ENCODE measurements around the gene GFRA1. TPM values are rescaled to one million over a fixed set of nuclear protein-coding genes. Genes with fewer than 3 reads are reported as not detected.

GFRA1 gene
- polyA plus RNA-seq, 3 donors = not detected

DNA sequence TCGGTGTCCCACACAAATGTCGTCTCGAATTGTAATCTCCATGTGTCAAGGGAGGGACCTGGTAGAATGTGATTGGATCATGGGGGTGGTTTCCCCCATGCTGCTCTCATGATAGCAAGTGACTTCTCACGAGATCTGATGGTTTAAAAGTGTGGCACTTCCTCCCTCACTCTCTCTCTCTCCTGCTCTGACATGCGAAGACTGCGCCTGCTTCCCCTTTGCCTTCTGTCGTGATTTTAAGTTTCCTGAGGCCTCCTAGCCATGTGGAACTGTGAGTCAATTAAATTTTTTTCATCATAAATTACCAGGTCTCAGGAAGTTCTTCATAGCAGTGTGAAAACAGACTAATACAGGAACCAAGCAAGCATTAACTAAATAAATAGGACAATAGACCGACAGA is 229.1 kb downstream of the GFRA1 start:
- Histone ChIP-seq H3K4me3 (replicated peaks in 1 of 3; ENCODE audit: low read depth in 2 of 3, low read length in 3 of 3) (no peak overlapping the region), H3K27ac (ENCODE audit: low read depth in 1 of 2, low read length in 2 of 2) (no peak overlapping the region), H3K9me3 (replicated peaks in 1 of 2; ENCODE audit: control insufficient read depth in 1 of 2, insufficient read depth in 1 of 2, low read length in 2 of 2) (no peaks in the 10 kb centered on the region), H3K79me2 (ENCODE audit: insufficient read depth, low read length) (no peaks in the 10 kb centered on the region), H3K36me3 (replicated peaks in 1 of 2; ENCODE audit: control insufficient read depth in 1 of 2, insufficient read depth in 2 of 2, low read length in 2 of 2) (no peaks in the 10 kb centered on the region), H3K4me2 (replicated peaks; ENCODE audit: extremely low read depth, low read length, poor library complexity, severe bottlenecking) (no peak overlapping the region), H2AFZ (ENCODE audit: insufficient read depth, low read depth, low read length, poor library complexity, severe bottlenecking) (no peak overlapping the region), H3K9ac (ENCODE audit: insufficient read depth, low read length, poor library complexity, severe bottlenecking) (no peak overlapping the region), H4K20me1 (ENCODE audit: insufficient read depth, low read length) (no peaks in the 10 kb centered on the region), H3K27me3 (ENCODE audit: control insufficient read depth in 2 of 2, insufficient read depth in 2 of 2, low read length in 2 of 2) (no peaks in the 10 kb centered on the region), H3K4me1 (ENCODE audit: control insufficient read depth in 1 of 2, insufficient read depth in 2 of 2, low read length in 2 of 2) (no peaks in the 10 kb centered on the region)
- peaks cover 0 to 3% (median 2%) of the 10 kb centered on the region in 3 donors for H3K27me3 Mint-ChIP-seq (ENCODE audit: low read depth in 3 of 3)
- WGBS (ENCODE audit: insufficient coverage) = no CpG with 5 or more reads among the region's 8 CpGs
- no peaks in the 10 kb centered on the region for H3K4me1 Mint-ChIP-seq
- no peak for DNase-seq
- H3K36me3 Mint-ChIP-seq = no peaks in the 10 kb centered on the region
- H3K9me3 Mint-ChIP-seq = no peaks in the 10 kb centered on the region
- TF ChIP-seq, protein P1, sequence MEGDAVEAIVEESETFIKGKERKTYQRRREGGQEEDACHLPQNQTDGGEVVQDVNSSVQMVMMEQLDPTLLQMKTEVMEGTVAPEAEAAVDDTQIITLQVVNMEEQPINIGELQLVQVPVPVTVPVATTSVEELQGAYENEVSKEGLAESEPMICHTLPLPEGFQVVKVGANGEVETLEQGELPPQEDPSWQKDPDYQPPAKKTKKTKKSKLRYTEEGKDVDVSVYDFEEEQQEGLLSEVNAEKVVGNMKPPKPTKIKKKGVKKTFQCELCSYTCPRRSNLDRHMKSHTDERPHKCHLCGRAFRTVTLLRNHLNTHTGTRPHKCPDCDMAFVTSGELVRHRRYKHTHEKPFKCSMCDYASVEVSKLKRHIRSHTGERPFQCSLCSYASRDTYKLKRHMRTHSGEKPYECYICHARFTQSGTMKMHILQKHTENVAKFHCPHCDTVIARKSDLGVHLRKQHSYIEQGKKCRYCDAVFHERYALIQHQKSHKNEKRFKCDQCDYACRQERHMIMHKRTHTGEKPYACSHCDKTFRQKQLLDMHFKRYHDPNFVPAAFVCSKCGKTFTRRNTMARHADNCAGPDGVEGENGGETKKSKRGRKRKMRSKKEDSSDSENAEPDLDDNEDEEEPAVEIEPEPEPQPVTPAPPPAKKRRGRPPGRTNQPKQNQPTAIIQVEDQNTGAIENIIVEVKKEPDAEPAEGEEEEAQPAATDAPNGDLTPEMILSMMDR (IDR thresholded peaks at IDR 0.05) = no peak
- no peak overlapping the region for H3K27ac Mint-ChIP-seq
- H3K4me3 Mint-ChIP-seq = no peak overlapping the region
- intact Hi-C loops (cut with micrococcal nuclease) = no loop called here

DNA sequence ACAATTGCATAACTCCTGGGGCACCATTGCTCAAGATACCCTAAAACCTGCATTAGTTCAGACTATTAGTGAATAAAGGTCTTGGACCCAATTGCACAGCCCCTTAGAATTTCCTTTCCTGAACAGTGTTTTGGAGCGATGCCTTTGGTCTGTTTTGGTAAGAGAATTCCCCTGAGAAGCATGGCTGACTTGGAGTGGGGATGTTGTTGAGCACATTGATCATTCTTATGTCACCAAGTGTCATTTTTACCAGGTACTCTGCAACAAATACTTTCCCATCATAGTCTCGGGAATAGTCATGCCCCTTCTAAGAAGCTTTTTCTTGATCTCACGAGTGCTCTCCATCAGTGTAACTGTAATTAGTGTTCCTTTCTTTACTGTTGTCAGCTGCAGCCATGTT is 229.7 kb downstream of the GFRA1 start:
- no peaks in the 10 kb centered on the region for H4K20me1 ChIP-seq (ENCODE audit: insufficient read depth, low read length)
- intact Hi-C loops (cut with micrococcal nuclease) = no loop called here
- WGBS (ENCODE audit: insufficient coverage) = 71% methylated on average over 2 of the region's 3 CpGs
- TF ChIP-seq, protein P1 (IDR thresholded peaks at IDR 0.05) = no peak
- no peaks in the 10 kb centered on the region for H3K36me3 Mint-ChIP-seq
- H3K36me3 ChIP-seq (replicated peaks in 1 of 2; ENCODE audit: control insufficient read depth in 1 of 2, insufficient read depth in 2 of 2, low read length in 2 of 2) = no peaks in the 10 kb centered on the region
- H3K4me3 Mint-ChIP-seq = no peak overlapping the region
- H3K27me3 ChIP-seq (ENCODE audit: control insufficient read depth in 2 of 2, insufficient read depth in 2 of 2, low read length in 2 of 2) = no peaks in the 10 kb centered on the region
- H3K79me2 ChIP-seq (ENCODE audit: insufficient read depth, low read length) = no peaks in the 10 kb centered on the region
- no peaks in the 10 kb centered on the region for H3K9me3 ChIP-seq (replicated peaks in 1 of 2; ENCODE audit: control insufficient read depth in 1 of 2, insufficient read depth in 1 of 2, low read length in 2 of 2)
- H3K4me1 Mint-ChIP-seq = no peaks in the 10 kb centered on the region
- no peak for DNase-seq
- no peak overlapping the region for H3K4me3 ChIP-seq (replicated peaks in 1 of 3; ENCODE audit: low read depth in 2 of 3, low read length in 3 of 3)
- no peak overlapping the region for H3K27ac ChIP-seq (ENCODE audit: low read depth in 1 of 2, low read length in 2 of 2)
- H2AFZ ChIP-seq (ENCODE audit: insufficient read depth, low read depth, low read length, poor library complexity, severe bottlenecking) = no peak overlapping the region
- H3K4me1 ChIP-seq (ENCODE audit: control insufficient read depth in 1 of 2, insufficient read depth in 2 of 2, low read length in 2 of 2) = no peaks in the 10 kb centered on the region
- no peak overlapping the region for H3K9ac ChIP-seq (ENCODE audit: insufficient read depth, low read length, poor library complexity, severe bottlenecking)
- no peak overlapping the region for H3K27ac Mint-ChIP-seq
- H3K9me3 Mint-ChIP-seq = no peaks in the 10 kb centered on the region
- no peak overlapping the region for H3K4me2 ChIP-seq (replicated peaks; ENCODE audit: extremely low read depth, low read length, poor library complexity, severe bottlenecking)
- peaks cover 0 to 3% (median 2%) of the 10 kb centered on the region in 3 donors for H3K27me3 Mint-ChIP-seq (ENCODE audit: low read depth in 3 of 3)

All from CD14-positive monocyte (primary cell).